ENCODE measurements around the gene FARS2.

GRCh38 chr6:5390177-5390576 lies 128.9 kb downstream of the FARS2 start:
- TF ChIP-seq, protein P1, sequence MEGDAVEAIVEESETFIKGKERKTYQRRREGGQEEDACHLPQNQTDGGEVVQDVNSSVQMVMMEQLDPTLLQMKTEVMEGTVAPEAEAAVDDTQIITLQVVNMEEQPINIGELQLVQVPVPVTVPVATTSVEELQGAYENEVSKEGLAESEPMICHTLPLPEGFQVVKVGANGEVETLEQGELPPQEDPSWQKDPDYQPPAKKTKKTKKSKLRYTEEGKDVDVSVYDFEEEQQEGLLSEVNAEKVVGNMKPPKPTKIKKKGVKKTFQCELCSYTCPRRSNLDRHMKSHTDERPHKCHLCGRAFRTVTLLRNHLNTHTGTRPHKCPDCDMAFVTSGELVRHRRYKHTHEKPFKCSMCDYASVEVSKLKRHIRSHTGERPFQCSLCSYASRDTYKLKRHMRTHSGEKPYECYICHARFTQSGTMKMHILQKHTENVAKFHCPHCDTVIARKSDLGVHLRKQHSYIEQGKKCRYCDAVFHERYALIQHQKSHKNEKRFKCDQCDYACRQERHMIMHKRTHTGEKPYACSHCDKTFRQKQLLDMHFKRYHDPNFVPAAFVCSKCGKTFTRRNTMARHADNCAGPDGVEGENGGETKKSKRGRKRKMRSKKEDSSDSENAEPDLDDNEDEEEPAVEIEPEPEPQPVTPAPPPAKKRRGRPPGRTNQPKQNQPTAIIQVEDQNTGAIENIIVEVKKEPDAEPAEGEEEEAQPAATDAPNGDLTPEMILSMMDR (IDR thresholded peaks at IDR 0.05): no peak
- TF ChIP-seq POLR2A (IDR thresholded peaks at IDR 0.05): no peak

Measured in vagina (tissue), 2 donors.